Thoracic aorta (tissue), 2 donors: ENCODE results near the gene C11orf42. TPM values are rescaled to one million over a fixed set of nuclear protein-coding genes. Genes with fewer than 3 reads are reported as not detected.

Experiments
- ATAC-seq: fragments of 150-250 bp; one replicate; pipeline ENCODE4 v1.8.0; 2017; ENCODE audit warnings: low read depth; ENCODE audit not compliant: insufficient number of reproducible peaks, low FRiP score
- DNase-seq: peaks from one replicate; pipeline ENCODE4 v3.0.0-alpha.2; 2020; ENCODE audit warnings: low spot score
- H3K27ac ChIP-seq, 2 donors: fragments of 200-600 bp; sonication (generic); 1 replicate in 1 of 2; 2 replicates in 1 of 2; pipeline ENCODE4 v1.5.1; 2016; ENCODE audit warnings: mild to moderate bottlenecking in 2 of 2, moderate library complexity in 2 of 2
- H3K27me3 ChIP-seq: fragments of 200-600 bp; sonication (generic); replicated peaks from 2 replicates; pipeline ENCODE4 v1.6.0; 2016; ENCODE audit warnings: mild to moderate bottlenecking; ENCODE audit not compliant: insufficient read depth
- H3K36me3 ChIP-seq: fragments of 200-600 bp; sonication (generic); one replicate; pipeline ENCODE4 v1.5.1; 2016
- H3K4me1 ChIP-seq, 2 donors: fragments of 200-600 bp; sonication (generic); 1 replicate in 1 of 2; 2 replicates in 1 of 2; pipeline versions ENCODE4 v1.5.1 to v1.6.0; 2016; ENCODE audit warnings: low read depth in 2 of 2, mild to moderate bottlenecking in 1 of 2; ENCODE audit not compliant: control insufficient read depth in 1 of 2
- H3K4me3 ChIP-seq: fragments of 200-600 bp; sonication (generic); 2 replicates; pipeline ENCODE4 v1.5.1; 2016; ENCODE audit warnings: mild to moderate bottlenecking
- H3K9me3 ChIP-seq: fragments of 200-600 bp; sonication (generic); 2 replicates; pipeline ENCODE4 v1.5.1; 2016
- total RNA-seq, 2 donors: library from RNA; depleted of rRNA; stranded (reverse); fragments of >200 nt; gene quantifications; one replicate each; pipeline versions ENCODE4 v1.1.0 to v1.2.3, GENCODE V29; 2016
- TF ChIP-seq, protein P1 (sequence below): fragments of 200-600 bp; sonication (generic); IDR thresholded peaks from one replicate; pipeline ENCODE4 v1.5.1; 2019; ENCODE audit warnings: antibody characterized with exemption

C11orf42 gene
- total RNA-seq, 2 donors from 2014 or later, result not detected

DNA sequence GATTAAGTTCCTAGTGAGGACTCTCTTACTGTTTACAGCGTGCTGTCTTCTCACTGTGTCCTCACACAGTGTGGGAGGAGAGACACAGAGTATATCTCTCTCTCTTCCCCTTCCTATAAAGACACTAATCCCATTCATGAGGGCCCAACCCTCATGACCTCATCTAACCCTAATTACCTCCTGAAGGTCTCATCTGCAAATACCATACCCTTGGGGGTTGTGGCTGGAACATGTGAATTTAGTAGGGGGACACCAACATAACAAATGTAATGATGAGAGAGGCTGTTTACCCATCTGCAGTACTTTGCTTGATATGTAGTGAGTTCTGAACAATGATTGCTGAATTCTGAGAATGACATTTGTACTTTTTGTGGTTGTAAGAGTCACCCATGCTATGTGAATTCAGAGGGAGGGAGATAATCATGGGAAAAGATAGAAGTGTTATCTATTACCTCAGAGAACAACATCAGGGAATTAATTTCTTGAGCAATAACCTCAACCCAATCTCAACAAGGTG lies 11.2 kb upstream of the C11orf42 start:
- no peaks in the 10 kb centered on the region for H3K4me1 ChIP-seq
- no peaks in the 10 kb centered on the region for H3K27me3 ChIP-seq
- no peaks in the 10 kb centered on the region for H3K9me3 ChIP-seq
- ATAC-seq, result no peak
- H3K4me3 ChIP-seq, result no peak overlapping the region
- TF ChIP-seq, protein P1, sequence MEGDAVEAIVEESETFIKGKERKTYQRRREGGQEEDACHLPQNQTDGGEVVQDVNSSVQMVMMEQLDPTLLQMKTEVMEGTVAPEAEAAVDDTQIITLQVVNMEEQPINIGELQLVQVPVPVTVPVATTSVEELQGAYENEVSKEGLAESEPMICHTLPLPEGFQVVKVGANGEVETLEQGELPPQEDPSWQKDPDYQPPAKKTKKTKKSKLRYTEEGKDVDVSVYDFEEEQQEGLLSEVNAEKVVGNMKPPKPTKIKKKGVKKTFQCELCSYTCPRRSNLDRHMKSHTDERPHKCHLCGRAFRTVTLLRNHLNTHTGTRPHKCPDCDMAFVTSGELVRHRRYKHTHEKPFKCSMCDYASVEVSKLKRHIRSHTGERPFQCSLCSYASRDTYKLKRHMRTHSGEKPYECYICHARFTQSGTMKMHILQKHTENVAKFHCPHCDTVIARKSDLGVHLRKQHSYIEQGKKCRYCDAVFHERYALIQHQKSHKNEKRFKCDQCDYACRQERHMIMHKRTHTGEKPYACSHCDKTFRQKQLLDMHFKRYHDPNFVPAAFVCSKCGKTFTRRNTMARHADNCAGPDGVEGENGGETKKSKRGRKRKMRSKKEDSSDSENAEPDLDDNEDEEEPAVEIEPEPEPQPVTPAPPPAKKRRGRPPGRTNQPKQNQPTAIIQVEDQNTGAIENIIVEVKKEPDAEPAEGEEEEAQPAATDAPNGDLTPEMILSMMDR, result no peak
- no peaks in the 10 kb centered on the region for H3K36me3 ChIP-seq
- DNase-seq, result no peak
- H3K27ac ChIP-seq, result no peak overlapping the region

DNA sequence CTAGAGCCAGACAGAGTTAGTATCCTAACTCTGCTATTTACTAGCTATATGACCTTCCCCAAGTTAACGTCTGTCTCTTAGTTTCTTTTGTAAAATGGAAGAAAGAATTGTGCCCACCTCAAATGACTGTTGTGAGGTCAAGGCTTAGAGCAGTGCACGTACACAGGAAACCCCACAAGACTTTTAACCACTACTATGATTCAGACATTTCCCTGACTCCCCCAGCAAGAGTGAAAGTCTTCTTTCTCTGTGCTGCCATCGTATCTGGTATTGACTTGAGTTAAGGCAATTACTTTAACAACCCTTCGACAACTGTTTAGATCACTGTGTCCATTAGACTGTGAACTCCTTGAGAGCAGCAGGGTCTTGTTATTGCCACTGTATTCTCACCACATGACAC lies 9.0 kb upstream of the C11orf42 start:
- TF ChIP-seq, protein P1, result no peak
- no peak for DNase-seq
- Histone ChIP-seq H3K4me1 (no peaks in the 10 kb centered on the region), H3K36me3 (no peaks in the 10 kb centered on the region), H3K27ac (no peak overlapping the region), H3K27me3 (no peaks in the 10 kb centered on the region), H3K4me3 (no peak overlapping the region), H3K9me3 (no peaks in the 10 kb centered on the region)
- ATAC-seq, result no peak

GRCh38 chr11:6197466-6198200 lies 7.7 kb upstream of the C11orf42 start:
- no peaks in the 10 kb centered on the region for H3K4me1 ChIP-seq
- no peak for DNase-seq
- H3K27ac ChIP-seq, result no peak overlapping the region
- H3K9me3 ChIP-seq, result no peaks in the 10 kb centered on the region
- H3K4me3 ChIP-seq, result no peak overlapping the region
- ATAC-seq, result no peak
- TF ChIP-seq, protein P1, result no peak
- no peaks in the 10 kb centered on the region for H3K36me3 ChIP-seq
- H3K27me3 ChIP-seq, result no peaks in the 10 kb centered on the region

GRCh38 chr11:6199174-6199810 lies 6.1 kb upstream of the C11orf42 start, which contains the start of gene OR52W1:
Gene OR52W1 (plus strand): TSS chr11:6199224. CDS start chr11:6199224, 0 bp downstream.
- H3K36me3 ChIP-seq, result no peaks in the 10 kb centered on the region
- TF ChIP-seq, protein P1, result no peak
- H3K4me1 ChIP-seq, result no peaks in the 10 kb centered on the region
- H3K9me3 ChIP-seq, result no peaks in the 10 kb centered on the region
- H3K27me3 ChIP-seq, result no peaks in the 10 kb centered on the region
- no peak for DNase-seq
- no peak for ATAC-seq
- no peak within 1 kb of the TSS for H3K27ac ChIP-seq
- H3K4me3 ChIP-seq, result no peak within 1 kb of the TSS

DNA sequence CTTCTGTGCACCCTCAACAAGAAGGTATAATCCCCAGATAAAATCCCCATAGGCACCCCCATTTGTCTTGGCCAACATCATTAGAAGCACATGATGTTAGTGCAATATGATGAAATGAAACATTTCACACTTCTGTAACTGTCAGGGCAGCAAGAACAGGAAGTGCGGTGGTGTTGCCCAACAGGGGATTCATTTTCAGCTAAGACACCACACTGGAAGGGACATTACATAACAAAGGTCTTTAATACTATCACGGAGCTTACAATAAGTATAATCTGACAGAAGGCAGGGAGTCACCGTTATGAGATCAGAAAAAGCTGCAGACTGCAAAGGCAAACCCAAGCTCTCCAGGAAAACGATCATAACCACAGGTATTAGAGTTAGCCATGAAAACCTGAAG lies 4.4 kb upstream of the C11orf42 start:
- DNase-seq, result no peak

More for the DNA sequence above, 4.4 kb upstream of the C11orf42 start:
- H3K36me3 ChIP-seq, result no peaks in the 10 kb centered on the region
- H3K27ac ChIP-seq, result no peak overlapping the region
- H3K4me3 ChIP-seq, result no peak overlapping the region
- ATAC-seq, result no peak
- no peaks in the 10 kb centered on the region for H3K27me3 ChIP-seq
- no peaks in the 10 kb centered on the region for H3K4me1 ChIP-seq
- TF ChIP-seq, protein P1, result no peak
- H3K9me3 ChIP-seq, result no peaks in the 10 kb centered on the region
